IPS-18c (cell line): ENCODE results near the gene TINAGL1.

Source experiments
- H3K4me3 ChIP-seq: 2 replicates; pipeline ENCODE4 v1.7.0; 2013; ENCODE audit warnings: low read depth, mild to moderate bottlenecking, low read length, moderate library complexity; ENCODE audit not compliant: insufficient read depth
- H3K9me3 ChIP-seq: one replicate; pipeline ENCODE4 v1.6.1; 2013; ENCODE audit warnings: mild to moderate bottlenecking, low read length, moderate library complexity; ENCODE audit not compliant: control insufficient read depth, insufficient read depth

The TINAGL1 gene

GRCh38 chr1:31618916-31619846 lies 42.9 kb downstream of the TINAGL1 start:
- H3K4me3 ChIP-seq = no peak overlapping the region
- H3K9me3 ChIP-seq = no peaks in the 10 kb centered on the region

GRCh38 chr1:31620631-31621497 lies 44.5 kb downstream of the TINAGL1 start:
- no peak overlapping the region for H3K4me3 ChIP-seq
- H3K9me3 ChIP-seq = no peaks in the 10 kb centered on the region

GRCh38 chr1:31621498-31621820 lies 45.1 kb downstream of the TINAGL1 start:
- Histone ChIP-seq H3K9me3 (no peaks in the 10 kb centered on the region), H3K4me3 (no peak overlapping the region)

GRCh38 chr1:31621847-31622730 lies 45.8 kb downstream of the TINAGL1 start:
- H3K9me3 ChIP-seq = no peaks in the 10 kb centered on the region

GRCh38 chr1:31623365-31623764 lies 47.0 kb downstream of the TINAGL1 start:
- Histone ChIP-seq H3K9me3 (peaks cover 2% of the 10 kb centered on the region), H3K4me3 (no peak overlapping the region)

More at GRCh38 chr1:31621847-31622730, 45.8 kb downstream of the TINAGL1 start:
- no peak overlapping the region for H3K4me3 ChIP-seq

GRCh38 chr1:31624309-31624708 lies 48.0 kb downstream of the TINAGL1 start:
- H3K4me3 ChIP-seq = no peak overlapping the region
- H3K9me3 ChIP-seq = peaks cover 2% of the 10 kb centered on the region

GRCh38 chr1:31624731-31625514 lies 48.6 kb downstream of the TINAGL1 start:
- H3K4me3 ChIP-seq = no peak overlapping the region

GRCh38 chr1:31625561-31626222 lies 49.4 kb downstream of the TINAGL1 start:
- peaks cover 2% of the 10 kb centered on the region for H3K9me3 ChIP-seq
- no peak overlapping the region for H3K4me3 ChIP-seq

More at GRCh38 chr1:31624731-31625514, 48.6 kb downstream of the TINAGL1 start:
- peaks cover 2% of the 10 kb centered on the region for H3K9me3 ChIP-seq

GRCh38 chr1:31626223-31627207 lies 50.2 kb downstream of the TINAGL1 start:
- H3K4me3 ChIP-seq = no peak overlapping the region
- H3K9me3 ChIP-seq = peaks cover 2% of the 10 kb centered on the region

GRCh38 chr1:31627301-31627929 lies 51.1 kb downstream of the TINAGL1 start:
- Histone ChIP-seq H3K9me3 (peaks cover 2% of the 10 kb centered on the region), H3K4me3 (no peak overlapping the region)

GRCh38 chr1:31627930-31628559 lies 51.7 kb downstream of the TINAGL1 start:
- H3K9me3 ChIP-seq = peaks cover 2% of the 10 kb centered on the region
- H3K4me3 ChIP-seq = no peak overlapping the region

- Histone ChIP-seq H3K9me3 (peaks cover 2% of the 10 kb centered on the region), H3K4me3 (no peak overlapping the region)
Observed at GRCh38 chr1:31628931-31629556, 52.7 kb downstream of the TINAGL1 start.

GRCh38 chr1:31632649-31633048 lies 56.3 kb downstream of the TINAGL1 start:
- no peak overlapping the region for H3K4me3 ChIP-seq

GRCh38 chr1:31633117-31633516 lies 56.8 kb downstream of the TINAGL1 start:
- Histone ChIP-seq H3K9me3 (peaks cover under 1% of the 10 kb centered on the region), H3K4me3 (no peak overlapping the region)

More at GRCh38 chr1:31632649-31633048, 56.3 kb downstream of the TINAGL1 start:
- peaks cover 2% of the 10 kb centered on the region for H3K9me3 ChIP-seq
